Liver (tissue), 3 donors: ENCODE measurements around the gene CEP68.

Experiments used
- EGR1 ChIP-seq, 2 donors: IDR thresholded peaks; 2 replicates each; pipeline ENCODE4 v1.6.1; 2016 to 2018; ENCODE audit warnings: antibody characterized with exemption in 2 of 2, low read depth in 2 of 2
- RAD21 ChIP-seq, 2 donors: IDR thresholded peaks; 2 replicates each; pipeline ENCODE4 v1.6.1; 2016; ENCODE audit warnings: antibody characterized with exemption in 2 of 2, mild to moderate bottlenecking in 2 of 2
- SP1 ChIP-seq: IDR thresholded peaks from 2 replicates; pipeline ENCODE4 v1.6.1; 2018; ENCODE audit warnings: antibody characterized with exemption, mild to moderate bottlenecking
- TAF1 ChIP-seq: conservative IDR thresholded peaks from 2 replicates; pipeline ENCODE4 v1.6.1; 2016; ENCODE audit warnings: antibody characterized with exemption, mild to moderate bottlenecking
- TF ChIP-seq, protein P1 (sequence below): fragments of 150-350 bp; IDR thresholded peaks from 2 replicates; pipeline ENCODE4 v1.5.1; 2017; ENCODE audit warnings: improper control_type of control experiment, low read depth, low read length; ENCODE audit not compliant: missing input control
- TF ChIP-seq, protein P2 (sequence below): IDR thresholded peaks from 2 replicates; pipeline ENCODE4 v1.6.1; 2016; ENCODE audit warnings: antibody characterized with exemption, mild to moderate bottlenecking
- donor health status: healthy.
- donor health status: healthy.

DNA sequence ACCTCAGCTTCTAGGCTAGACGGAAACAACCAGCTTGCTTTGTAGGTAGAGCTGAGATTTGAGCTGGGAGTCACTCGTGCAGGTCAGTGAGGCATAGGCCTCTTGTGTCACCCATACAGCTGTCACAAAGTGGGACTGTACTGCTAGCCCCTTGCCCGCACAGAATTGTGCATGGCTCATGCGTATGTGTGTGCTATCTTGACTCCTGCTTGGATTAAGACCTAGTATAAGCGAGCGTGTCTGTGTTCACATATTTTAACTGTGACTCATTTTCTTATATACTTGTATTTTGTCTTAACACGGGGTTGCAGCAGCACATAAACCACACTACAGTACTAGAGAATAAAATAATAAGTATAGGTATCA lies 20.1 kb downstream of the CEP68 start:
- TF ChIP-seq RAD21 (IDR thresholded peaks at IDR 0.05) (no peak), SP1 (no peak), EGR1 (IDR thresholded peaks at IDR 0.05; ENCODE audit: low read depth in 2 of 2) (no peak), TAF1 (no peak)
- TF ChIP-seq, protein P1, sequence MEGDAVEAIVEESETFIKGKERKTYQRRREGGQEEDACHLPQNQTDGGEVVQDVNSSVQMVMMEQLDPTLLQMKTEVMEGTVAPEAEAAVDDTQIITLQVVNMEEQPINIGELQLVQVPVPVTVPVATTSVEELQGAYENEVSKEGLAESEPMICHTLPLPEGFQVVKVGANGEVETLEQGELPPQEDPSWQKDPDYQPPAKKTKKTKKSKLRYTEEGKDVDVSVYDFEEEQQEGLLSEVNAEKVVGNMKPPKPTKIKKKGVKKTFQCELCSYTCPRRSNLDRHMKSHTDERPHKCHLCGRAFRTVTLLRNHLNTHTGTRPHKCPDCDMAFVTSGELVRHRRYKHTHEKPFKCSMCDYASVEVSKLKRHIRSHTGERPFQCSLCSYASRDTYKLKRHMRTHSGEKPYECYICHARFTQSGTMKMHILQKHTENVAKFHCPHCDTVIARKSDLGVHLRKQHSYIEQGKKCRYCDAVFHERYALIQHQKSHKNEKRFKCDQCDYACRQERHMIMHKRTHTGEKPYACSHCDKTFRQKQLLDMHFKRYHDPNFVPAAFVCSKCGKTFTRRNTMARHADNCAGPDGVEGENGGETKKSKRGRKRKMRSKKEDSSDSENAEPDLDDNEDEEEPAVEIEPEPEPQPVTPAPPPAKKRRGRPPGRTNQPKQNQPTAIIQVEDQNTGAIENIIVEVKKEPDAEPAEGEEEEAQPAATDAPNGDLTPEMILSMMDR, result no peak
- TF ChIP-seq, protein P2, sequence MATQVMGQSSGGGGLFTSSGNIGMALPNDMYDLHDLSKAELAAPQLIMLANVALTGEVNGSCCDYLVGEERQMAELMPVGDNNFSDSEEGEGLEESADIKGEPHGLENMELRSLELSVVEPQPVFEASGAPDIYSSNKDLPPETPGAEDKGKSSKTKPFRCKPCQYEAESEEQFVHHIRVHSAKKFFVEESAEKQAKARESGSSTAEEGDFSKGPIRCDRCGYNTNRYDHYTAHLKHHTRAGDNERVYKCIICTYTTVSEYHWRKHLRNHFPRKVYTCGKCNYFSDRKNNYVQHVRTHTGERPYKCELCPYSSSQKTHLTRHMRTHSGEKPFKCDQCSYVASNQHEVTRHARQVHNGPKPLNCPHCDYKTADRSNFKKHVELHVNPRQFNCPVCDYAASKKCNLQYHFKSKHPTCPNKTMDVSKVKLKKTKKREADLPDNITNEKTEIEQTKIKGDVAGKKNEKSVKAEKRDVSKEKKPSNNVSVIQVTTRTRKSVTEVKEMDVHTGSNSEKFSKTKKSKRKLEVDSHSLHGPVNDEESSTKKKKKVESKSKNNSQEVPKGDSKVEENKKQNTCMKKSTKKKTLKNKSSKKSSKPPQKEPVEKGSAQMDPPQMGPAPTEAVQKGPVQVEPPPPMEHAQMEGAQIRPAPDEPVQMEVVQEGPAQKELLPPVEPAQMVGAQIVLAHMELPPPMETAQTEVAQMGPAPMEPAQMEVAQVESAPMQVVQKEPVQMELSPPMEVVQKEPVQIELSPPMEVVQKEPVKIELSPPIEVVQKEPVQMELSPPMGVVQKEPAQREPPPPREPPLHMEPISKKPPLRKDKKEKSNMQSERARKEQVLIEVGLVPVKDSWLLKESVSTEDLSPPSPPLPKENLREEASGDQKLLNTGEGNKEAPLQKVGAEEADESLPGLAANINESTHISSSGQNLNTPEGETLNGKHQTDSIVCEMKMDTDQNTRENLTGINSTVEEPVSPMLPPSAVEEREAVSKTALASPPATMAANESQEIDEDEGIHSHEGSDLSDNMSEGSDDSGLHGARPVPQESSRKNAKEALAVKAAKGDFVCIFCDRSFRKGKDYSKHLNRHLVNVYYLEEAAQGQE, result no peak
